GDM1 (cell line): ENCODE data around the gene SYTL3.
"Not testable (repeated sequence)": the region's sequence is repeated elsewhere in the genome, so short reads cannot be mapped to it uniquely, and the experiment has no call there.

Experiments used
- DNase-seq: peaks from one replicate; lab custom pipeline; 2025; lab: John Stamatoyannopoulos, UW

The SYTL3 gene

GRCh38 chr6:158774717-158775449 is 125.0 kb downstream of the SYTL3 start:
- no peak for DNase-seq

- DNase-seq = no peak
These were observed 126.0 kb downstream of the SYTL3 start for GRCh38 chr6:158775832-158776231.

- DNase-seq = no peak
These were observed 126.9 kb downstream of the SYTL3 start for GRCh38 chr6:158776737-158777136.

- no peak for DNase-seq
These were observed 127.7 kb downstream of the SYTL3 start for GRCh38 chr6:158777510-158777909.

GRCh38 chr6:158778005-158778527 is 128.2 kb downstream of the SYTL3 start:
- DNase-seq = no peak

GRCh38 chr6:158780246-158780884 is 130.5 kb downstream of the SYTL3 start:
- DNase-seq = no peak

DNA sequence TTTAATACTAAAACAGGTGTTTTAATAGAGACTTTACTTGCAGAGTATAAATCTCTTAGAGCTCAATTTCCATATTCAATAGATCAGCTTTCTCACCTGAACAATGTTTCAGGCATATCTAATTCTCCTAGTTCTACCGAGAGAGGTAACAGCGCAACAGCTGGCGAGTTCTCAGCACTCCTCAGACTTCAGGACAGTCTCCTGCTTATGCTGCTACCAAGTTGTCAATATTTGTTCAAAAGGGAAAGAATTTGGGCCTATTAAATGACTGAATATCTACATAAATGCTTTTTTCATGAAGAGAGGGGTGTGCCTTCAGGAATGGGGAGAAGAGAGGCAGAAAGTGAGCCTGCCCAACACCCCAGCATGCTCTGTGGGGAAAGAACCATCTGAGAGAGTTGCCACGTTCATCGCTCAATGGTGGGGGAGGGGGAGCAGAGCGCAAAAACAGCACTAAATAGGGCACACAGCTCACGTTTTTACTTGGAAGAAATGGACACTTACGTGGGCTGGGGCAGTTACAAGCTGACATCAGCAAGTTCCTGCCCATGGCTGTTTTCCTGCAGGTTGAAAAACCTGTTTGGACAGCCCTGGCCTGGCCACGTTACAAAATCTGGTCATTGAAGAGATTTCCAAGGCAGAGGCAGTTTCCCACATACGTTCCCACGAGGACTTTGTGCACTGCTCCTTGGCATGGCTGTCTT is 131.3 kb downstream of the SYTL3 start:
- DNase-seq = no peak

DNA sequence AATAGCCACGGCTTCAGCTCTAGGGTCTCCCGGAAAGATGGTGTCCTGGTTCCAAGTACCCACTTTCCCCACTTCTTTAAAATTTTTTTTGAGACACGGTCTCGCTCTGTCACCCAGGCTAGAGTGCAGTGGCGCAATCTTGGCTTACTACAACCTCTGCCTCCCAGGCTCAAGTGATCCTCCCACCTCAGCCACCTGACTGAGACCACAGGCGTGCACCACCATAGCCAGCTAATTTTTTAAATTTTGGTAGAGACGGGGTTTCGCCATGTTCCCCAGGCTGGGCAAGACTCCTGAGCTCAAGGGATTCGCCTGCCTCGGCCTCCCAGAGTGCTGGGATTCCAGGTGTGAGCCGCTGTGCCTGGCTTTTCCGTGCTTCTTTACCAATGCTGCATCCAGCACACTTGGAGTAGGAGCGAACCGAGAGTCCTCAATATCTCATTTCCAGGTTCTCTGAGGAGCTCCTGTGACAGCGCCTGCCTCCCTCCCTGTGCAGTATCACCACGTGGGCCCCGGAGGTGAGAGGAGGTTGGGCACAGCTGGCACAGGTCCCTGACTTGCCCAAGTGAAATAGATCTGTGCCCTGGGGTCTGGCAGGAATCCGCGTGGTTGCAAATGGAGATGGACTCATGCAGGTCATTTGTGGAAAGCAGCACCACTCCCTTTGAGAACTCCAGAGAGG is 132.0 kb downstream of the SYTL3 start:
- no peak for DNase-seq

DNA sequence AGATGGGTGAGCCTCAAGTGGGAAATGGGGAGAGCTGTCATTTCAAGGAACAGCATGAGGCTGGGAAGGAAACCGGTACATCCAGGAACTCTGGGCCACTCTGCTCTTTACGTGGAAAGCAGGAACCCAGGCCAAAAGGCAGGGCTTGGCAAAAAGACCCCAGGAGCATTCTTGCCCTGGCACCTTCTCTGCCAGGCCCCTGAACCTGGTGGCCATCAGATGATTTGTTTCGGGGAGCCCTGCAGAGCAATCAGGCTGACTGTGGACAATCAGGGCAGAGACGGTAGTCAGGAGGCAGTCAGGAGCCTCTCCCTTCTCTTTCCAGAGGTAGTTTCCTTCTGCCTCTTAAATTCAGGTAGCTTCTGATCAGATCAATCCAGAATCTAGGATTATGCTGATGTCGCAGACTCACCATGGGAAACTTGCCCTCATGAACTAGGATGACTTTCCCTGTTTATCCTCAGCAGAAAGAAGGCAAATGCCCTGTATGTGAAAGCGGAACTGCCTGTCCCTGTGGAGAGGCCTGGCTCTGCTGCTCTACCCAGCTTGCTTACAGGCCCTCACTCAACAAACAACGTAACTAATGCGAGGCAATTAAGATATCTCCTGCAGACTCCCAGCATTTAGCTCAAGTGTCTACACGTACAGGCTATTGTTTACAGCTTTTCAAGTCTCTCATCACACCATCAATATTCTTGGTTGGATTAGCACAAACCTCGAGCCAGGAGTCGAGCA is 132.7 kb downstream of the SYTL3 start:
- DNase-seq = no peak

- DNase-seq = no peak
These were observed 133.3 kb downstream of the SYTL3 start for GRCh38 chr6:158783167-158783450.

GRCh38 chr6:158783851-158784250 is 134.0 kb downstream of the SYTL3 start:
- no peak for DNase-seq

DNA sequence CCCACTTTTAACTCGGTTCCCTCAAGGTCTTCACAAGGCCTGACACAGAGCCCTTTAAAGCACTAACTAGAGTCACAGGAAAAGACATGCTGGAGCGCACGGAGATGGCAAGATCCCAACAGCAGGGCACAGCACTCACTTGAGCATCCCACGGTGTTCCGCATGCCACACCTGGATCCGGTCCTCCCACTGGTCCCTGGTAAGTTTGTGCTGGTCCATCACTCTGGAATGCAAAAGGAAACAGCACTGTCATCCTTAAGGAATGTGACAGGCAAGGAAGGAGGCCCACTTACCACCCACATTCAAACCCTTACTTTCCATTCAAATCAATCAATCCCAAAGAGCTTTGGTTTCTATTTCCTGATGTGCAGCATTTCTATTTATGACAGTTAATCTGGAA is 134.7 kb downstream of the SYTL3 start:
- DNase-seq = no peak

- no peak for DNase-seq
These were observed 135.2 kb downstream of the SYTL3 start for GRCh38 chr6:158785036-158785435.

DNA sequence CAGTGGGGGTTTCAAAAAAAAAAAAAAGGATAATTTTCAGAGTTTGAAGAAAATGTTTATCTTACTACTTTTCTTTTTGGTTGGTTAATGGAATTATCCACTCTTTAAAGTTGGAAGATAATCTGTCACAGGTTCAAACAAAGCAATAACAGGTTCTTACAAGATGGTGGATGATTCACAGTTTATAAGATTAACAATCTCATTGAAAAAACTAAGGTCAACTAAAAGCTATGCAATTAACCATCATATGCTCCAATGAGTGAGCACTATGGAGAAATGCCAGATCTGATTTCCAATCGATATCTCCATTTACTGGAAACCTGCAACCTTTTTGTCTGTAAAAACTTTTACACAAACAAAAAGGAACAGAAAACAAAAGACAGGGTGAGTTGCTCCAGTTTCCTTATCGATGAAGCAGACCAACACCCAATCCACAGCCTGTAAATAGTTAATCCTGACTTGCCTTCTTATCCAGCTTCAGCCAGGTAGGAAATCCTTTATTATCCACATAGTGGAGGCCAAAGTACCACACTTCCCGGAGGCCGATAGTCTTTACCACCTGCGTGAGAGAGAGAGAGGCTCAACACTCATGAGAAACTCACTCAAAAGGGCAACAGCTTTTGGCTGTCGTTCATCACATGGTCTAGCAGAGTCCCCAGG is 136.9 kb downstream of the SYTL3 start:
- no peak for DNase-seq

DNA sequence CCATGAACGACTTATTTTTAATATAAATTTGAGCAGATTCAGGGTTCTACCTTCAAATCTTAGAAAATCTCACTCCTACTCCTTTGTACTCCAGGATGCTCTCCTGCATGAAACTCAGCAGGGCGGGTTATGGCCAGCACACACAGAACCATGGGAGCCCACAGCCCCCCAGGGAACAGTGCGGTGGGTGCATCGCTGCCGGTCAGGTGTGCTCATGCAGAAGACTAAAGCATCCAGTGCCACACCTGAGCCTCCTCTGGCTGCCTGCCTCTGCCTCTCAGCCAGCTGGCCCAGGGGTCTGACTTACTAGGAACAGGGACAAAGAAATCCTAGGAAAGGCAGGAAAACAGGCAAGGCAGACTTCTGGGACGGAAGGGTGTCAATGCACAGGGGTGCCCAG is 137.5 kb downstream of the SYTL3 start:
- DNase-seq = no peak

GRCh38 chr6:158789115-158789917 is 139.5 kb downstream of the SYTL3 start:
- DNase-seq = peak; percentile 53

DNA sequence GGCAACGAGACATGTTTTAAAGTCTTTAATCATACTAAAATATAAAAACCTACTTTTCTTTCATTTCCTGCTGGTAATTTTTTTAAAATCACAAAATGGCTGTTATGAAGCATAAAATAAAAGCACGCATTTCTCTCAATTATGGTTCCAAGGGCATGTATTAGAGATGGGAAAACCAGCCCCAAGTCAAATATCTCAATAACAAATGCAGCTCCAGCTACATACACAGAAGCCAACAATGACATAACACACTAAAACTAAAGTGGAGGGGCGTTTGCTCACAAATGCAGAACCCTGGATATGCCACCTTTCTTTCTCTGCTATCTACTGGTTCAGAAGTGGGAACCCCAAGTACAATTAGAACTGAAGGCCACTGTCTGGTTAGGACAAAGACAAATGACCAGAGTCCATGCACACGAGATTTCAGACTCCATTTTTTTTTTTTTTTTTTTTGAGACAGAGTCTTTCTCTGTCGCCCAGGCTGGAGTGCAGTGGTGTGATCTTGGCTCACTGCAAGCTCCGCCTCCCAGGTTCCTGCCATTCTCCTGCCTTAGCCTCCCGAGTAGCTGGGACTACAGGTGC is 141.5 kb downstream of the SYTL3 start:
- DNase-seq = no peak

DNA sequence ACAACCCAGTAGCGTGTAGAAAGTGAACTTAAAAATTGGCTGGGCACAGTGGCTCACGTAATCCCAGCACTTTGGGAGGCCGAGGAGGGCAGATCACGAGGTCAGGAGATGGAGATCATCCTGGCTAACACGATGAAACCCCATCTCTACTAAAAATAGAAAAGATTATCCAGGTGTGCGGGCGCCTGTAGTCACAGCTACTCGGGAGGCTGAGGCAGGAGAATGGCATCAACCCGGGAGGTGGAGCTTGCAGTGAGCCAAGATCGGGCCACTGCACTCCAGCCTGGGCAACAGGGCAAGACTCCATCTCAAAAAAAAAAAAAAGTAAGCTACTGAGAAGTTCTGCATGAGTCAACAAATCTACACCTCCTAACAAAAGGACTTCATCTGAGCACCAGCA is 142.7 kb downstream of the SYTL3 start:
- DNase-seq = not testable (repeated sequence)

- DNase-seq = no peak
These were observed 143.6 kb downstream of the SYTL3 start for GRCh38 chr6:158793432-158793831.

- DNase-seq = no peak
These were observed 145.7 kb downstream of the SYTL3 start for GRCh38 chr6:158795516-158795915.
